ENCODE measurements around the gene CD5L. TPM values are rescaled to one million over a fixed set of nuclear protein-coding genes. Genes with fewer than 3 reads are reported as not detected.

Gene CD5L
- total and polyA plus RNA-seq, 2 of the 8 experiments (the other 6 are each of a cell fraction or from before 2014, with no cell fraction given) = not detected

- POLR2A ChIA-PET (ENCODE audit: partially characterized antibody) = no interaction called here
- Histone ChIP-seq H3K56ac (replicated peaks; ENCODE audit: insufficient read length, low read depth, low read length) (no peak overlapping the region), H2BK5ac (ENCODE audit: low read depth, low read length) (no peak overlapping the region), H3K9me3 (ENCODE audit: insufficient read depth in 2 of 2, low read depth in 1 of 2, low read length in 1 of 2) (no peaks in the 10 kb centered on the region), H3K4me1 (replicated peaks in 1 of 4; ENCODE audit: control insufficient read depth in 3 of 4, insufficient read depth in 4 of 4, low read length in 3 of 4) (no peaks in the 10 kb centered on the region), H3K9ac (replicated peaks in 1 of 4; ENCODE audit: extremely low read depth in 1 of 4, low read depth in 3 of 4, low read length in 3 of 4) (no peak overlapping the region), H4K91ac (replicated peaks; ENCODE audit: insufficient read length, low read length) (no peak overlapping the region), H3K79me1 (ENCODE audit: low read depth, low read length) (no peaks in the 10 kb centered on the region), H2BK120ac (replicated peaks; ENCODE audit: low read depth, low read length) (no peak overlapping the region), H3K4me3 (ENCODE audit: extremely low read depth in 1 of 4, insufficient read depth in 2 of 4, low read depth in 3 of 4, low read length in 4 of 4) (no peak overlapping the region), H3K23ac (ENCODE audit: insufficient read length) (no peak overlapping the region), H4K5ac (ENCODE audit: insufficient read length, low read depth, low read length) (no peak overlapping the region), H2BK12ac (ENCODE audit: low read depth, low read length) (no peak overlapping the region), H2BK15ac (ENCODE audit: low read length) (no peak overlapping the region), H2BK20ac (ENCODE audit: low read length) (no peak overlapping the region), H4K20me1 (replicated peaks in 1 of 2; ENCODE audit: control insufficient read depth in 1 of 2, insufficient read depth in 2 of 2, low read length in 2 of 2) (no peaks in the 10 kb centered on the region), H3K4me2 (ENCODE audit: insufficient read depth in 1 of 2, low read depth in 2 of 2, low read length in 2 of 2) (no peak overlapping the region), H3K4ac (replicated peaks; ENCODE audit: insufficient read length, low read depth, low read length) (no peak overlapping the region), H2AFZ (ENCODE audit: low read length) (no peak overlapping the region), H4K8ac (ENCODE audit: extremely low read depth, insufficient read depth, low read length) (no peak overlapping the region), H3K18ac (ENCODE audit: extremely low read depth, low read length) (no peak overlapping the region), H3K27me3 (replicated peaks in 1 of 4; ENCODE audit: control insufficient read depth in 3 of 4, extremely low read depth in 1 of 4, insufficient read depth in 3 of 4, low read length in 3 of 4) (no peaks in the 10 kb centered on the region), H3K14ac (ENCODE audit: insufficient read length) (no peak overlapping the region), H3K36me3 (ENCODE audit: control insufficient read depth in 2 of 4, insufficient read depth in 4 of 4, low read length in 3 of 4) (no peaks in the 10 kb centered on the region), H3K79me2 (ENCODE audit: control insufficient read depth in 1 of 2, insufficient read depth in 2 of 2, low read length in 2 of 2) (no peaks in the 10 kb centered on the region), H2AK5ac (ENCODE audit: low read depth, low read length) (no peak overlapping the region), H3K27ac (ENCODE audit: low read depth, low read length) (no peak overlapping the region), H3K23me2 (ENCODE audit: low read depth, low read length) (no peaks in the 10 kb centered on the region)
- DNase-seq (ENCODE audit: low read depth in 1 of 2, low spot score in 2 of 2) (no peak), FAIRE-seq (no peak)
- CTCF ChIA-PET (ENCODE audit: partially characterized antibody) = interaction anchor here (0.7 to 2.3 kb wide), 6 partner anchors 9 to 60 kb away, joined by 3 to 8 read pairs (median 3); no protein-coding TSS in a partner anchor
- WGBS, 2 experiments (ENCODE audit: extremely low coverage in 1 of 2, insufficient coverage in 1 of 2, insufficient read length in 1 of 2, insufficient replicate concordance in 2 of 2, low coverage in 1 of 2, low lambda C conversion rate in 2 of 2, missing lambda C conversion rate in 1 of 2) = 83% methylated on average over 3 of the region's 3 CpGs; no CpG with 5 or more reads in 1 of the 2 experiments
- TF ChIP-seq ATF2 (IDR thresholded peaks at IDR 0.05; ENCODE audit: low read length) (no peak), FOSL1 (IDR thresholded peaks at IDR 0.05; ENCODE audit: insufficient read depth, low read depth, low read length) (no peak), CREB1 (IDR thresholded peaks at IDR 0.05) (no peak), EP300 (IDR thresholded peaks at IDR 0.05; ENCODE audit: borderline replicate concordance in 1 of 2, low read depth in 2 of 2, low read length in 2 of 2) (no peak)
Measured at GRCh38 chr1:157829711-157830110, 11.9 kb downstream of the CD5L start.
